Peyer's patch (tissue), 4 donors: Measurements from ENCODE around the gene KCNAB1.

Experiments
- CTCF ChIP-seq, 6 experiments: fragments of 450-650 bp in 4 of 6; fragments of 200-600 bp in 2 of 6; sonication (generic) in 1 of 6; IDR thresholded peaks; one replicate each; pipeline ENCODE4 v1.5.1; 2017 to 2019; ENCODE audit warnings: antibody characterized with exemption in 6 of 6, mild to moderate bottlenecking in 3 of 6, moderate library complexity in 1 of 6
- POLR2A ChIP-seq, 2 donors: fragments of 450-650 bp; IDR thresholded peaks; one replicate each; pipeline ENCODE4 v1.5.1; 2017; ENCODE audit warnings: antibody characterized with exemption in 2 of 2, mild to moderate bottlenecking in 2 of 2, moderate library complexity in 2 of 2

- TF ChIP-seq CTCF (IDR thresholded peaks at IDR 0.05): no peak
- no peak for TF ChIP-seq POLR2A (IDR thresholded peaks at IDR 0.05)
Observed at GRCh38 chr3:156536524-156537316, 416.3 kb downstream of the KCNAB1 start.
